ENCODE measurements around the gene SMARCD3. TPM values are rescaled to one million over a fixed set of nuclear protein-coding genes. Genes with fewer than 3 reads are reported as not detected.
A peak's percentile ranks its signal among the peaks of the same experiment; 100 is the strongest.

Gene SMARCD3
- total and polyA plus RNA-seq, 9 of the 15 experiments (the other 6 are each of a cell fraction or from before 2014, with no cell fraction given): 0.43 to 3.6 (median 2.6) TPM

GRCh38 chr7:151271699-151272355 is 23.3 kb upstream of the SMARCD3 start (continued):
- 0 out of 2 replicates have a peak, but pooled peaks have one; percentile 18 for TF ChIP-seq MGA (IDR thresholded peaks at IDR 0.05)
- TF ChIP-seq REST (IDR thresholded peaks at IDR 0.05; ENCODE audit: borderline replicate concordance): peak; percentile 7; the same call in 1 of the 2 replicates
- no peak for TF ChIP-seq REST (CRISPR knock-in tag; IDR thresholded peaks at IDR 0.05; ENCODE audit: low read depth)
- TF ChIP-seq POLR2AphosphoS2 (IDR thresholded peaks at IDR 0.05; ENCODE audit: low read length): no peak
- no peak for TF ChIP-seq ETV5 (CRISPR knock-in tag; IDR thresholded peaks at IDR 0.05; ENCODE audit: low read depth)

Data from K562 (cell line).